Measurements from ENCODE around the gene ITPRIP.

- TF ChIP-seq CTCF (conservative IDR thresholded peaks at IDR 0.05 in 1 of 2, IDR thresholded peaks at IDR 0.05 in 1 of 2; ENCODE audit: extremely low read depth in 1 of 2, insufficient read depth in 1 of 2, low read depth in 1 of 2, low read length in 2 of 2) (no peak), EZH2 (IDR thresholded peaks at IDR 0.05; ENCODE audit: borderline replicate concordance, low read length) (no peak)
Observed at GRCh38 chr10:104337521-104337984, 712 bp downstream of the ITPRIP start.

Data from mammary epithelial cell (primary cell).